Left lung (tissue), 10 donors: Measurements from ENCODE around the gene AOPEP. TPM values are rescaled to one million over a fixed set of nuclear protein-coding genes. Genes with fewer than 3 reads are reported as not detected.

ENCODE experiments used
- ATAC-seq: fragments of 200-7000 bp; cut with Tn5 transposase; one replicate; pipeline ENCODE4 v1.9.1; 2020; ENCODE audit warnings: moderate library complexity
- DNase-seq, 4 donors: peaks; one replicate each; pipeline ENCODE4 v3.0.0-alpha.2; 2013 to 2020
- H3K27ac ChIP-seq, 2 donors: fragments of 200-600 bp; sonication (generic) in 1 of 2; one replicate each; pipeline versions ENCODE4 v1.5.0 to v1.8.0; 2020 to 2021
- H3K27me3 ChIP-seq, 2 donors: fragments of 200-600 bp; sonication (generic) in 1 of 2; one replicate each; pipeline versions ENCODE4 v1.5.0 to v1.8.0; 2020 to 2021
- H3K36me3 ChIP-seq, 2 donors: fragments of 200-600 bp; sonication (generic) in 1 of 2; one replicate each; pipeline versions ENCODE4 v1.5.0 to v1.8.0; 2020 to 2021
- H3K4me1 ChIP-seq, 2 donors: fragments of 200-600 bp; one replicate each; pipeline ENCODE4 v1.8.0; 2021
- H3K4me3 ChIP-seq, 2 donors: fragments of 200-600 bp; sonication (generic) in 1 of 2; one replicate each; pipeline versions ENCODE4 v1.5.0 to v1.8.0; 2020 to 2021; ENCODE audit warnings: mild to moderate bottlenecking in 1 of 2
- H3K9me3 ChIP-seq, 2 donors: fragments of 200-600 bp; sonication (generic) in 1 of 2; one replicate each; pipeline versions ENCODE4 v1.5.0 to v1.8.0; 2020 to 2021
- CTCF ChIP-seq, 2 donors: fragments of 200-600 bp; sonication (generic) in 1 of 2; IDR thresholded peaks; one replicate each; pipeline versions ENCODE4 v1.5.0 to v1.8.0; 2021; ENCODE audit warnings: antibody characterized with exemption in 2 of 2
- intact Hi-C, 2 donors: fragments of 100-400 bp; cut with DNase I; formaldehyde crosslinking; loops; one replicate each; pipeline versions ENCODE4 v1.11.2 to v1.14.2; 2022
- polyA plus RNA-seq, 6 donors: library from polyadenylated mRNA; unstranded; fragments of 120-200 nt; gene quantifications; one replicate each; pipeline ENCODE4 v1.2.1, GENCODE V29; 2013; ENCODE audit not compliant: insufficient read length in 6 of 6
- total RNA-seq, 2 donors: library from RNA; stranded (reverse); fragmentation: NEBNext Ultra II Directional; extraction: Animal tissue kit (Norgen Biotek cat#: 25700); gene quantifications; one replicate each; pipeline ENCODE4 v1.2.1, GENCODE V29; 2021
- donor health status: DM: no; HTN: yes; CAD: no.
- donor health status: DM: no; HTN: no; CAD: no.

Gene AOPEP
- total and polyA plus RNA-seq, 8 donors: 32.5 to 83.2 (median 39.9) TPM

- H3K4me3 ChIP-seq: no peak overlapping the region
- intact Hi-C loops: loop anchor here in 1 of 2 donors (10.0 kb wide), 1 partner anchor 60 kb away; no protein-coding TSS in a partner anchor
- no peaks in the 10 kb centered on the region for H3K27me3 ChIP-seq
- H3K27ac ChIP-seq: peak overlapping the region; percentile 75 to 87
- H3K36me3 ChIP-seq: no peaks in the 10 kb centered on the region
- H3K9me3 ChIP-seq: no peaks in the 10 kb centered on the region
- peaks cover 37 to 70% of the 10 kb centered on the region in 2 donors for H3K4me1 ChIP-seq
- DNase-seq: no peak
- TF ChIP-seq CTCF (IDR thresholded peaks at IDR 0.05): no peak
- no peak for ATAC-seq
Observed at GRCh38 chr9:94864862-94865509, 138.5 kb downstream of the AOPEP start.

GRCh38 chr9:94865582-94866452, 139.3 kb downstream of the AOPEP start:
- no peak for TF ChIP-seq CTCF (IDR thresholded peaks at IDR 0.05)
- ATAC-seq: no peak
- no peaks in the 10 kb centered on the region for H3K9me3 ChIP-seq
- H3K4me1 ChIP-seq: peaks cover 37 to 73% of the 10 kb centered on the region in 2 donors
- DNase-seq: no peak
- no peaks in the 10 kb centered on the region for H3K27me3 ChIP-seq
- intact Hi-C loops: loop anchor here in 1 of 2 donors (10.0 kb wide), 1 partner anchor 61 kb away; no protein-coding TSS in a partner anchor
- peak overlapping the region; percentile 75 to 87 for H3K27ac ChIP-seq
- no peaks in the 10 kb centered on the region for H3K36me3 ChIP-seq
- H3K4me3 ChIP-seq: no peak overlapping the region

DNA sequence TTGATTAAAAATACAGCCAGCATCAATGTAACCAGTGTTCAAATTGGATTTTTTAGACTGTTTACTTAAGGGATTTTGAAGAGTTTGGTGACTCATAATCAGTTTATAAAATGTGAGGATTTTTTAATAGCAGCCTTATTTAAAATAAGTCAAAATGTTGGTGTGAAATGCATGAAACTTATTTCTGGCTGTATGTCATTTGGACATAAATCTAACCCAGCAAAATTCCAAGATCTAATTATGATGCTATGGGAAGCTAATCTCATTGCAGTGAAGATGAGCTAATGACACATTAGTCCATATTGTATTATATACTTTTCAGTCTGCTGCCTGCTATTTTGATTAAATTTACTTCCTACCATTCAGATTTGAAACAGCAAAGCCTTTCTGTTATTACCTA, 140.3 kb downstream of the AOPEP start:
- intact Hi-C loops: loop anchor here in 1 of 2 donors (10.0 kb wide), 1 partner anchor 62 kb away; no protein-coding TSS in a partner anchor
- DNase-seq (no peak), ATAC-seq (no peak)
- no peak for TF ChIP-seq CTCF (IDR thresholded peaks at IDR 0.05)
- peaks cover 31 to 65% of the 10 kb centered on the region in 2 donors for H3K4me1 ChIP-seq
- no peaks in the 10 kb centered on the region for H3K27me3 ChIP-seq
- H3K27ac ChIP-seq: peak overlapping the region; percentile 75 to 87
- H3K36me3 ChIP-seq: no peaks in the 10 kb centered on the region
- no peaks in the 10 kb centered on the region for H3K9me3 ChIP-seq
- H3K4me3 ChIP-seq: no peak overlapping the region

DNA sequence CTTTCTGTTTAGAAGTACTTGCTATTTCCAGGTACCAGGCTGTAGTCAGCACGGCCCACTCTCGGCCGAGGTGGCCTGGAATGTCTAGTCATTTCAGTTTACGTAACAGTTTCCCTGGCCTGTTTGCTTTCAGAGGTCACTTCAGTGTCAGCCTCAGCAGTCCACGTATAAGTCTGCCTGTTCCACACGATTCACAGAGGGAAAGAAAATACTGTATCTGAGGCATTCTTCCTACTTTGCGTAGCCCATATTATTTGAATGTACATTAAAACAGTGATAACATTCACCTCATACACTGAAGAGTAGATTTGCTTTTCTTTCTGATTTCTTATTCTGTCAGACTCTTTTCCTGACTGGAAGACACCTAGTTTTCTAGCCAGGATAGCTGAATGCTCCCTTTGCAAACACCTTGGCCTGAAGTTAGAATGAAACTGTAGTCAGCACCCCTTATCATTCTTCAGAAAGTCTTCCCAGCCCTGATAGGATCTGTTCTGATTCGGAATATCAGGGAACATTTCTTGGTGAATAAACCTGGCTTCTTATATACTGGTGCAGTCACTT, 140.9 kb downstream of the AOPEP start:
- intact Hi-C loops: loop anchor here in 1 of 2 donors (10.0 kb wide), 1 partner anchor 63 kb away; no protein-coding TSS in a partner anchor
- no peak overlapping the region for H3K4me3 ChIP-seq

More for the DNA sequence above, 140.9 kb downstream of the AOPEP start:
- peaks cover 27 to 59% of the 10 kb centered on the region in 2 donors for H3K4me1 ChIP-seq
- ATAC-seq (peak; percentile 93), DNase-seq (peak; percentile 46 to 83 (median 76))
- H3K27ac ChIP-seq: peak overlapping the region; percentile 75 to 87
- H3K27me3 ChIP-seq: no peaks in the 10 kb centered on the region
- TF ChIP-seq CTCF (IDR thresholded peaks at IDR 0.05): no peak
- no peaks in the 10 kb centered on the region for H3K36me3 ChIP-seq
- H3K9me3 ChIP-seq: no peaks in the 10 kb centered on the region
